Hepatocyte (in vitro differentiated cells): ENCODE data around the gene C1orf198. TPM values are rescaled to one million over a fixed set of nuclear protein-coding genes. Genes with fewer than 3 reads are reported as not detected.

ENCODE experiments used
- DNase-seq: peaks from one replicate; pipeline ENCODE4 v3.0.0-alpha.2; 2016; ENCODE audit warnings: low spot score
- H2AFZ ChIP-seq: fragments of 200-600 bp; sonication (generic); 2 replicates; pipeline ENCODE4 v1.6.0; 2016; ENCODE audit warnings: antibody characterized with exemption, mild to moderate bottlenecking
- H3K27ac ChIP-seq: fragments of 200-600 bp; sonication (generic); 2 replicates; pipeline ENCODE4 v1.5.1; 2016; ENCODE audit warnings: mild to moderate bottlenecking
- H3K27me3 ChIP-seq: fragments of 200-600 bp; sonication (generic); 2 replicates; pipeline ENCODE4 v1.6.1; 2016
- H3K36me3 ChIP-seq: fragments of 200-600 bp; sonication (generic); replicated peaks from 2 replicates; pipeline ENCODE4 v1.5.1; 2016; ENCODE audit warnings: low read depth; ENCODE audit not compliant: insufficient read depth
- H3K4me1 ChIP-seq: fragments of 200-600 bp; sonication (generic); 2 replicates; pipeline ENCODE4 v1.5.1; 2016; ENCODE audit warnings: mild to moderate bottlenecking, moderate library complexity; ENCODE audit not compliant: insufficient read depth
- H3K4me2 ChIP-seq: fragments of 200-600 bp; sonication (generic); 2 replicates; pipeline ENCODE4 v1.6.0; 2016
- H3K4me3 ChIP-seq: fragments of 200-600 bp; sonication (generic); 2 replicates; pipeline ENCODE4 v1.5.1; 2016; ENCODE audit warnings: mild to moderate bottlenecking
- H3K79me2 ChIP-seq: fragments of 200-600 bp; sonication (generic); 2 replicates; pipeline ENCODE4 v1.6.0; 2017; ENCODE audit warnings: mild to moderate bottlenecking
- H3K9me2 ChIP-seq: fragments of 200-600 bp; sonication (generic); replicated peaks from 2 replicates; pipeline ENCODE4 v1.6.0; 2017; ENCODE audit warnings: mild to moderate bottlenecking; ENCODE audit not compliant: insufficient read depth
- H3K9me3 ChIP-seq: fragments of 200-600 bp; sonication (generic); 2 replicates; pipeline ENCODE4 v1.5.1; 2016; ENCODE audit warnings: low read depth, mild to moderate bottlenecking
- H4K20me1 ChIP-seq: fragments of 200-600 bp; sonication (generic); 2 replicates; pipeline ENCODE4 v1.6.0; 2016; ENCODE audit warnings: mild to moderate bottlenecking; ENCODE audit not compliant: insufficient read depth, poor library complexity, severe bottlenecking
- CTCF ChIP-seq: fragments of 200-600 bp; sonication (generic); IDR thresholded peaks from 2 replicates; pipeline ENCODE4 v1.5.1; 2016; ENCODE audit warnings: antibody characterized with exemption, mild to moderate bottlenecking; ENCODE audit not compliant: poor library complexity
- EZH2 ChIP-seq: fragments of 200-600 bp; sonication (generic); IDR thresholded peaks from 2 replicates; pipeline ENCODE4 v1.6.1; 2016; ENCODE audit warnings: antibody characterized with exemption, mild to moderate bottlenecking, borderline replicate concordance
- EZH2phosphoT487 ChIP-seq: fragments of 200-600 bp; sonication (generic); IDR thresholded peaks from one replicate; pipeline ENCODE4 v1.6.1; 2018; ENCODE audit warnings: antibody characterized with exemption, mild to moderate bottlenecking, low read depth, moderate library complexity; ENCODE audit not compliant: unreplicated experiment, severe bottlenecking
- WGBS: methylation state at CpG from one replicate; pipeline ENCODE4 v1.1.6; 2016; ENCODE audit warnings: low lambda C conversion rate; ENCODE audit errors: missing lambda C conversion rate; 5-methylcytosine and 5-hydroxymethylcytosine counted together
- polyA plus RNA-seq: library from polyadenylated mRNA; unstranded; fragments of >200 nt; fragmentation: Nextera tagmentation; extraction: Ambion mirVana; gene quantifications from 2 replicates; pipeline ENCODE4 v1.2.1, GENCODE V29; 2016
- total RNA-seq: library from RNA; depleted of rRNA; stranded (reverse); fragments of >200 nt; gene quantifications from 2 replicates; pipeline ENCODE4 v1.2.3, GENCODE V29; 2014

Gene C1orf198
- total and polyA plus RNA-seq, 2 experiments from 2014 or later = 41.4 to 56.9 TPM

- Histone ChIP-seq H3K27me3 (no peaks in the 10 kb centered on the region), H4K20me1 (no peaks in the 10 kb centered on the region), H3K4me2 (no peak overlapping the region), H3K79me2 (no peaks in the 10 kb centered on the region), H3K9me2 (no peaks in the 10 kb centered on the region), H3K9me3 (peaks cover 12% of the 10 kb centered on the region), H2AFZ (no peak overlapping the region), H3K27ac (no peak overlapping the region), H3K4me1 (no peaks in the 10 kb centered on the region), H3K36me3 (no peaks in the 10 kb centered on the region), H3K4me3 (no peak overlapping the region)
- 61% methylated on average over 3 of the region's 3 CpGs for WGBS
- no peak for DNase-seq
- no peak for TF ChIP-seq EZH2phosphoT487
- TF ChIP-seq EZH2 = no peak
- no peak for TF ChIP-seq CTCF
Measured at GRCh38 chr1:230814949-230815692, 53.2 kb downstream of the C1orf198 start.

GRCh38 chr1:230812568-230812967, 55.8 kb downstream of the C1orf198 start:
- H3K79me2 ChIP-seq = no peaks in the 10 kb centered on the region
- no peaks in the 10 kb centered on the region for H3K9me2 ChIP-seq
- no peaks in the 10 kb centered on the region for H4K20me1 ChIP-seq
- peaks cover 12% of the 10 kb centered on the region for H3K9me3 ChIP-seq
- H3K4me1 ChIP-seq = no peaks in the 10 kb centered on the region
- no peaks in the 10 kb centered on the region for H3K27me3 ChIP-seq
- no peak overlapping the region for H3K4me3 ChIP-seq
- no peak overlapping the region for H3K4me2 ChIP-seq
- 95% methylated on average over 2 of the region's 2 CpGs for WGBS
- no peak for DNase-seq
- H3K27ac ChIP-seq = no peak overlapping the region
- no peaks in the 10 kb centered on the region for H3K36me3 ChIP-seq
- H2AFZ ChIP-seq = no peak overlapping the region
- TF ChIP-seq EZH2 (no peak), CTCF (no peak), EZH2phosphoT487 (no peak)

GRCh38 chr1:230809256-230809990, 58.9 kb downstream of the C1orf198 start:
- DNase-seq = no peak
- no peaks in the 10 kb centered on the region for H4K20me1 ChIP-seq
- H3K79me2 ChIP-seq = no peaks in the 10 kb centered on the region
- peaks cover 12% of the 10 kb centered on the region for H3K9me3 ChIP-seq
- no peaks in the 10 kb centered on the region for H3K4me1 ChIP-seq
- no peak for TF ChIP-seq CTCF
- TF ChIP-seq EZH2phosphoT487 = no peak
- no peaks in the 10 kb centered on the region for H3K36me3 ChIP-seq
- no peak overlapping the region for H3K4me3 ChIP-seq
- H3K4me2 ChIP-seq = no peak overlapping the region
- H3K9me2 ChIP-seq = no peaks in the 10 kb centered on the region
- no peak overlapping the region for H2AFZ ChIP-seq
- no peak overlapping the region for H3K27ac ChIP-seq
- H3K27me3 ChIP-seq = no peaks in the 10 kb centered on the region
- WGBS = 90% methylated on average over 8 of the region's 8 CpGs
